B cell (primary cell): Measurements from ENCODE around the gene BRMS1. TPM values are rescaled to one million over a fixed set of nuclear protein-coding genes. Genes with fewer than 3 reads are reported as not detected.

ENCODE experiments used
- ATAC-seq: fragments of 200-7000 bp; cut with Tn5 transposase; one replicate; pipeline ENCODE4 v1.10.0; 2021; ENCODE audit warnings: low read depth, mild to moderate bottlenecking, moderate number of reproducible peaks, moderate library complexity
- CTCF ChIA-PET: fragments of 350-600 bp; sonication (Branson Sonifier 250); formaldehyde crosslinking; loops from one replicate; lab custom pipeline; 2021; ENCODE audit warnings: antibody characterized with exemption, inconsistent platforms; lab: Charles Lee
- POLR2A ChIA-PET: fragments of 350-600 bp; sonication (Branson Sonifier 250); formaldehyde crosslinking; loops from one replicate; lab custom pipeline; 2021; ENCODE audit warnings: antibody characterized with exemption; lab: Charles Lee
- DNase-seq: peaks from one replicate; pipeline ENCODE4 v3.0.0; 2013
- H2AFZ ChIP-seq: 2 replicates; pipeline ENCODE4 v1.6.1; 2012; ENCODE audit warnings: mild to moderate bottlenecking, low read depth, low read length; ENCODE audit not compliant: insufficient read depth, poor library complexity, severe bottlenecking
- H3K27ac ChIP-seq, 2 donors: 1 replicate in 1 of 2; 2 replicates in 1 of 2; pipeline ENCODE4 v1.5.1; 2012 to 2013; ENCODE audit warnings: low read length in 2 of 2, mild to moderate bottlenecking in 2 of 2, moderate library complexity in 1 of 2
- H3K27me3 ChIP-seq, 4 experiments: fragments of 200-600 bp in 1 of 4; sonication (generic) in 1 of 4; replicated peaks in 1 of 4; 1 replicate in 2 of 4; 2 replicates in 2 of 4; pipeline versions ENCODE4 v1.6.1 to v1.7.0; 2013 to 2016; ENCODE audit warnings: low read length in 3 of 4, mild to moderate bottlenecking in 2 of 4, mixed read lengths in 1 of 4, moderate library complexity in 1 of 4; ENCODE audit not compliant: insufficient read depth in 4 of 4, control insufficient read depth in 3 of 4; ENCODE audit errors: control extremely low read depth in 1 of 4
- H3K36me3 ChIP-seq, 2 experiments: replicated peaks in 1 of 2; 1 replicate in 1 of 2; 2 replicates in 1 of 2; pipeline versions ENCODE4 v1.6.1 to v1.7.1; 2013; ENCODE audit warnings: low read length in 1 of 2; ENCODE audit not compliant: insufficient read depth in 2 of 2, control insufficient read depth in 1 of 2; ENCODE audit errors: control extremely low read depth in 1 of 2, extremely low read depth in 1 of 2
- H3K4me1 ChIP-seq, 2 donors: fragments of 200-600 bp in 1 of 2; sonication (generic) in 1 of 2; 1 replicate in 1 of 2; 2 replicates in 1 of 2; pipeline versions ENCODE4 v1.5.1 to v1.6.1; 2013 to 2017; ENCODE audit warnings: low read length in 2 of 2; ENCODE audit not compliant: control insufficient read depth in 2 of 2, insufficient read depth in 2 of 2
- H3K4me2 ChIP-seq: replicated peaks from 2 replicates; pipeline ENCODE3; 2012; ENCODE audit warnings: mild to moderate bottlenecking, low read depth, low read length; ENCODE audit not compliant: poor library complexity, severe bottlenecking
- H3K4me3 ChIP-seq, 5 experiments: fragments of 200-600 bp in 1 of 5; sonication (generic) in 1 of 5; 1 replicate in 3 of 5; 2 replicates in 2 of 5; pipeline versions ENCODE4 v1.5.1 to v1.7.0; 2011 to 2016; ENCODE audit warnings: low read length in 4 of 5, mild to moderate bottlenecking in 4 of 5, low read depth in 2 of 5, control low read depth in 1 of 5, moderate library complexity in 1 of 5; ENCODE audit not compliant: insufficient read depth in 1 of 5; ENCODE audit errors: control extremely low read depth in 1 of 5, extremely low read depth in 1 of 5
- H3K79me2 ChIP-seq: fragments of 200-600 bp; sonication (generic); one replicate; pipeline ENCODE4 v1.6.0; 2016; ENCODE audit warnings: low read length; ENCODE audit not compliant: control insufficient read depth, insufficient read depth
- H3K9ac ChIP-seq: fragments of 200-600 bp; sonication (generic); 2 replicates; pipeline ENCODE4 v1.6.1; 2017; ENCODE audit warnings: mild to moderate bottlenecking, low read length, moderate library complexity
- H3K9me3 ChIP-seq, 3 donors: one replicate each; pipeline versions ENCODE4 v1.6.1 to v1.7.1; 2013; ENCODE audit warnings: low read length in 2 of 3; ENCODE audit not compliant: control insufficient read depth in 2 of 3, insufficient read depth in 1 of 3; ENCODE audit errors: control extremely low read depth in 1 of 3
- H4K20me1 ChIP-seq: 2 replicates; pipeline ENCODE4 v1.6.0; 2012; ENCODE audit warnings: mild to moderate bottlenecking, low read length; ENCODE audit not compliant: insufficient read depth, control insufficient read depth, poor library complexity, severe bottlenecking
- H3K27ac Mint-ChIP-seq: one replicate; pipeline ENCODE4 v1.8.0; 2021; ENCODE audit warnings: mixed read lengths
- H3K27me3 Mint-ChIP-seq: one replicate; pipeline ENCODE4 v1.8.0; 2021; ENCODE audit warnings: mixed read lengths
- H3K4me1 Mint-ChIP-seq: one replicate; pipeline ENCODE4 v1.8.0; 2021; ENCODE audit warnings: mixed read lengths
- H3K4me3 Mint-ChIP-seq: one replicate; pipeline ENCODE4 v1.8.0; 2021; ENCODE audit warnings: mixed read lengths
- H3K9me3 Mint-ChIP-seq: one replicate; pipeline ENCODE4 v1.8.0; 2022; ENCODE audit warnings: mixed read lengths; ENCODE audit not compliant: insufficient read depth
- CTCF ChIP-seq: fragments of 200-600 bp; IDR thresholded peaks from one replicate; pipeline ENCODE4 v1.8.0; 2022; ENCODE audit warnings: antibody characterized with exemption, mild to moderate bottlenecking
- EZH2 ChIP-seq: IDR thresholded peaks from 2 replicates; pipeline ENCODE4 v1.6.1; 2012; ENCODE audit warnings: borderline replicate concordance, low read depth, mild to moderate bottlenecking, moderate library complexity, low read length; ENCODE audit not compliant: insufficient read depth, poor library complexity, severe bottlenecking
- WGBS: methylation state at CpG from one replicate; pipeline ENCODE4 v1.1.5; 2013; ENCODE audit warnings: missing lambda C conversion rate; ENCODE audit not compliant: insufficient coverage; 5-methylcytosine and 5-hydroxymethylcytosine counted together
- intact Hi-C: fragments of 100-400 bp; cut with micrococcal nuclease; formaldehyde crosslinking; loops from one replicate; pipeline ENCODE4 v1.10.0; 2022
- polyA plus RNA-seq: library from polyadenylated mRNA; depleted of rRNA; stranded (reverse); fragments of >200 nt; gene quantifications from 2 replicates; pipeline ENCODE4 v1.2.3, GENCODE V29; 2012
- total RNA-seq, 2 donors: library from RNA; stranded (reverse); fragments of 120-200 nt in 1 of 2; gene quantifications; 1 replicate in 1 of 2; 2 replicates in 1 of 2; pipeline versions ENCODE4 v1.2.3 to v1.2.4, GENCODE V29; 2013 to 2022

The BRMS1 gene
- total and polyA plus RNA-seq, 2 donors (not counting 1 experiment from before 2014, with no cell fraction given): 51.2 to 58.3 TPM

GRCh38 chr11:66317322-66317722 lies 27.6 kb downstream of the BRMS1 start:
- no peaks in the 10 kb centered on the region for H3K9me3 ChIP-seq
- H3K27ac Mint-ChIP-seq: peak overlapping the region; percentile 98
- peak overlapping the region; percentile 50 for H2AFZ ChIP-seq
- no peaks in the 10 kb centered on the region for H3K36me3 ChIP-seq
- H3K27ac ChIP-seq: peak overlapping the region; percentile 76 to 95
- peak overlapping the region; percentile 91 for H3K4me3 Mint-ChIP-seq
- CTCF ChIA-PET: interaction anchor here (0.9 to 2.0 kb wide), 6 partner anchors 8 to 28 kb away, joined by 3 to 6 read pairs (median 5); partner anchors contain the start of gene YIF1A
- H3K9ac ChIP-seq: peak overlapping the region; percentile 47
- ATAC-seq: peak; percentile 13
- TF ChIP-seq CTCF (no peak), EZH2 (no peak)
- intact Hi-C loops: no loop called here
- no peaks in the 10 kb centered on the region for H4K20me1 ChIP-seq
- peak; percentile 83 for DNase-seq
- H3K4me3 ChIP-seq: peak overlapping the region in 4 of 5 experiments; percentile 6 to 51 (median 20)
- H3K4me2 ChIP-seq: peak overlapping the region; percentile 77
- 5% methylated on average over 14 of the region's 14 CpGs for WGBS
- H3K79me2 ChIP-seq: no peaks in the 10 kb centered on the region
- no peaks in the 10 kb centered on the region for H3K9me3 Mint-ChIP-seq
- H3K27me3 ChIP-seq: no peaks in the 10 kb centered on the region
- peaks cover 45% of the 10 kb centered on the region for H3K4me1 Mint-ChIP-seq
- no peaks in the 10 kb centered on the region for H3K27me3 Mint-ChIP-seq
- POLR2A ChIA-PET: interaction anchor here (0.6 to 1.4 kb wide), 6 partner anchors 28 to 209 kb away, joined by 3 to 7 read pairs (median 4); partner anchors contain the start of genes RAB1B and SLC29A2
- H3K4me1 ChIP-seq: peaks cover 35 to 38% of the 10 kb centered on the region in 2 donors

- peak within 1 kb of the TSS; percentile 91 for H3K4me3 Mint-ChIP-seq
- Histone ChIP-seq H2AFZ (peak within 1 kb of the TSS; percentile 50), H3K27ac (peak within 1 kb of the TSS; percentile 76 to 95), H3K4me3 (peak within 1 kb of the TSS in 4 of 5 experiments; percentile 6 to 51 (median 20)), H3K4me1 (peaks cover 35 to 40% of the 10 kb centered on the region in 2 donors), H3K36me3 (no peaks in the 10 kb centered on the region), H3K79me2 (no peaks in the 10 kb centered on the region), H3K27me3 (no peaks in the 10 kb centered on the region), H3K9ac (peak within 1 kb of the TSS; percentile 47), H3K9me3 (no peaks in the 10 kb centered on the region), H4K20me1 (no peaks in the 10 kb centered on the region), H3K4me2 (peak within 1 kb of the TSS; percentile 77)
- CTCF ChIA-PET: interaction anchor here (0.9 to 2.0 kb wide), 4 partner anchors 7 to 28 kb away, joined by 3 to 6 read pairs (median 5); partner anchors contain the start of gene YIF1A
- peak within 1 kb of the TSS; percentile 98 for H3K27ac Mint-ChIP-seq
- H3K4me1 Mint-ChIP-seq: peaks cover 48% of the 10 kb centered on the region
- no peaks in the 10 kb centered on the region for H3K27me3 Mint-ChIP-seq
- intact Hi-C loops: no loop called here
- no peak for TF ChIP-seq EZH2
- no peak for TF ChIP-seq CTCF
- H3K9me3 Mint-ChIP-seq: no peaks in the 10 kb centered on the region
- POLR2A ChIA-PET: interaction anchor here (0.6 to 1.4 kb wide), 7 partner anchors 28 to 440 kb away, joined by 3 to 7 read pairs (median 5); partner anchors contain the start of gene SLC29A2
- 17% methylated on average over 22 of the region's 29 CpGs for WGBS
- ATAC-seq: no peak
- DNase-seq: no peak
Measured at GRCh38 chr11:66316849-66317251, 28.1 kb downstream of the BRMS1 start, which contains the start of gene CD248. Gene CD248 (minus strand): TSS chr11:66317044. CDS start chr11:66317027, 17 bp downstream.
